HG03521 (cell line): ENCODE measurements around the gene WTAP.
A peak's percentile ranks its signal among the peaks of the same experiment; 100 is the strongest.
"Not testable (repeated sequence)": the region's sequence is repeated elsewhere in the genome, so short reads cannot be mapped to it uniquely, and the experiment has no call there.

ENCODE experiments used
- ATAC-seq: cut with Tn5 transposase; IDR thresholded peaks from one replicate; pipeline ENCODE4 v1.9.1; 2021; ENCODE audit warnings: mild to moderate bottlenecking, moderate library complexity; ENCODE audit not compliant: unreplicated experiment

WTAP gene

DNA sequence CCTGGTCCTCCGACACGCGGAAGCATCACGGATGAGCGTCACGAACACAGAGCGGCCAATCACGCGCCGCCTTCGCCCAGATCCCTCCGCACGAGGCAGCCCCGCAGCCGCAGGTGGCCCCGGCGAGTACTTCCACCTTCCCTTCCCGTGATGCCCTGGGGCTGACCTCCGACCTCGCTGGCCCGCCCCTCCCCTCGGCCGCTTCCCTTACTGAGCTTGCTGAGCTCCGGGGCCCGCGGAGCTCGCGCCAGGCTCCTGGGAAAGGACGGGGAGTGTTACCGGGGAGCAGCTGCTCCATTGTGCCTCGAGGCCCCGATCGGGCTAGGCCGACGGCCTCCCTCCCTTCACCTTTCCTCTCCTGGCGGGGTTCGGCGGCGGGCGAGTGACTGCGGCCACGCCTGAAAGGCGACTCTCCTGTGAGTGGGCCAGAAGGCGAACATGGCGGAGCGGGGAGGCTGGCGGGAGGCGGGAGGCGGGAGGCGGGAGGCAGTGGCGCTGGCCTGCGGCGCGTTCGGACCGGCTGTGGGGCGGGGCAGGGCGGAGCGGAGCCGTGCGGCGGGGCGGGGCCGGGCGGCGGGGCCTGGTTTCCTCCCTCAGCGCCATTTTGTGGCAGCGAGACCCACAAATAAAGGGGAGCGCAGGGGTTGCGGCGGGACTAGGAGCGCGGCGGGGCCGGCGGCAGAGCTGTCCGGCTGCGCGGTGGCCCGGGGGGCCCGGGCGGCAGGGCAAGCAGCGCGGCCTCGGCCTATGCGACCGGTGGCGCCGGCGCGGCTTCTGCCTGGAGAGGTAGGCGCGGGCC lies at the start of gene WTAP:
WTAP (plus strand) TSS at position 589 of the 799 bp plus-strand sequence. CDS start 8,760 bp downstream, outside the sequence.
- peak; percentile 66 for ATAC-seq

DNA sequence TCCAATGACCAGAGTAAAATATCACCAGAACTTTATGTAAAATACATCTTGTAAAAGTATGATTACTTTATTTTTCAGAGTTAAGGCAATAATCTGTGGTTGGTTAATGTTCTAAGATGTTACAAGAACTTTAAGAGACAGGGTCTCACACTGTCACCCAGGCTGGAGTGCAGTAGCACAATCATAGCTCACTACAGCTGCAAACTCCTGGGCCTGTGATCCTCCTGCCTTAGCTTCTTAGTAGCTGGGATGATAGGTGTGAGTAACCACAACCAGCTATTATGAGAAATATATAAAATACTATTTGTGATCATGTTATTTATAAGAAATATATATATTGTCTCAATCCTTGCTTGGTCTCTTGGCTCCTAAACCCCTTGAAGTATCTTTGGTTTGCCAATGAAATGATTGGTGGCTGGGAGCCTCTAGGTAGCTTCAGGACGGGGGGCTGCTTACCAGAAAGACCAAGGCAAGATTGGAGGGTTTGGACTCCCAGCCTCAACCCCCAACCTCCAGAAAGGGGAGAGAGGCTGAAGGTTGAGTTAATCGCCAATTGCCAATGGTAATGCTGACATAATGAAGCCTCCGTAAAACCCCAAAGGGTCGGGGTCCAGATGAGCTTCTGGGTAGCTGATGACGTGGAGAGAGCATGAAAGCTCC lies 49.7 kb upstream of the WTAP start:
- ATAC-seq: no peak

- ATAC-seq: no peak
These were observed 48.7 kb upstream of the WTAP start for GRCh38 chr6:159678574-159678973.

GRCh38 chr6:159679091-159680077 lies 47.9 kb upstream of the WTAP start:
- ATAC-seq: no peak

DNA sequence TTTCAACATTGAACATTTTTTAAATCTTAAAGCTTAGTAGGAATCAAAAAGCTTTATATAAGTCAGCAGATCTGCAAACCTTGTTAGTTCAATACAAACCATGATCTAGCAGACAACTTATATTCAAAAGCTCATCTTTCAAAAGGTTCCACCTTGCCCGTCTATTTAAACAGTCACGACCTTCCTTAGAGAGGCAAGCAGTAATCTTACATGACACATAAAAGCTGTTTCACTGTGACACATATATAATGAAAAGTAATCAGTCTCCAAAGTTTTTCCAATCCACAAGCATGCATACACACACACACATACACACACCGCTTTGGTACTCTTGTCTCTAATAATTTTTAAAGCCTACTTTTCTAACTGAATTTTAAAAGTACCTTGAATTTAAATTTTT lies 47.2 kb upstream of the WTAP start:
- ATAC-seq: no peak

DNA sequence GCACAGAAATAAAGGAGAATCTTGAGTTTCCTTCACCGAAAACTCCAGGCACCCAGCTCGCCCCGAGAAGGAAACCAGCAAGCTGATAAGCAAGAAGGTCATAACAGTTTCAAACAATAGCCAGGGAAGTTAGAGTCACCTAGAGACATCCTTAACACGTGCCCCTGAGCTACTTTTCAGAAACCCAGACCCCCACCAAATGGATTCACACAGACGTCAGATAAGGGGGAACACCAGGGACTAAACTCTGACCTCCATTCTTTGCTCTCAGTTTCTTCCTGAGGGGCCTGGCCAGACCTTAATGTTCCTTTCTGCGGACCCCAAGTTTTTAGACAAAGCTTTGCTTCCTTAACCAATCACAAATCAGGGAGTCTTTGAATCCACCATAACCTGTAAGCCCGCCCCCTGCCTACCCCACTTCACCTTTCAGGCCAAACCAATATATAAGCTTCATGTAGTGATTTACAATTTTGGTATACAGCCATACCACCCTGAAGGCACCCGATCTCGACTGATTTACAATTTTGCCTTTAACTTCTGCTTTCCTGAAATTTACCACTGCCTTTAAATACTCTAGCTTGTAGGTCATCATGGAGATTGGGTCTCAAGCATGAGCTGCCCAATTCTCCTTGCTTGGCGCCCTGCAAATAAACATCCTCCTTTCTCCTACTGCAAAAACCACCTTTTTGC lies 46.0 kb upstream of the WTAP start:
- no peak for ATAC-seq

GRCh38 chr6:159682295-159682694 lies 45.0 kb upstream of the WTAP start:
- ATAC-seq: no peak

DNA sequence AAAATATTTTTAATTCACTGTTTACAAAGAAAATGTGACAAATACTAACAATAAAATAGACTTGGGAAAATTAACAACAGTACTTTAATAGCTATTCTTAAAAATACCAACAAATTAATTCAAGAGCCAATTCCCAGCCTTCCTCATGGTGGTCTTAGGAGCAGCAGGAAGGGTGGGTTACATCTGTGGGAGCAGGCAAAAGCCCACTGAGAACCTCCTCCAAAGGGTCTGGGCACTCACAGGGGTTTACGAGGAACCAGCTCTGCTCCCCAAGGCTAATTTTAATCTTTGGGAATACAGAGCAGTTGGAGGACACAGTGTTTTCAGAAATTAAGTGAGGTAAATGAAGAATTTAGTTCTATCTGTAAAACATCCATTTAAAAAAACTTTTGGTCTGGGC lies 44.5 kb upstream of the WTAP start:
- no peak for ATAC-seq

DNA sequence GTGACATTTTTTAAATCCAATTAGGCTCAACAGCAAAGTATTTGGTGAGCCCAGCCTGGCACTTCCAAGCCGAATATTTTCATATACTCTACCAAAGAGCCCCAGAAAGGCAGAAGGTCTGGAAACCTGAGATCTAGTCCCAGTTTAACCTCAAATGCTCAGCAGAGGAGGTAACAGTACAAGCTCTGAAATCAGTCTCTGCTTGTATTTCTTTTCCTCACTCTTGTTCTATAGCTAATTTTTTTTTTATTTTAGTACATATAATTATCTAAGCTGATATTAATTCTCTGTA lies 43.3 kb upstream of the WTAP start:
- ATAC-seq: no peak

DNA sequence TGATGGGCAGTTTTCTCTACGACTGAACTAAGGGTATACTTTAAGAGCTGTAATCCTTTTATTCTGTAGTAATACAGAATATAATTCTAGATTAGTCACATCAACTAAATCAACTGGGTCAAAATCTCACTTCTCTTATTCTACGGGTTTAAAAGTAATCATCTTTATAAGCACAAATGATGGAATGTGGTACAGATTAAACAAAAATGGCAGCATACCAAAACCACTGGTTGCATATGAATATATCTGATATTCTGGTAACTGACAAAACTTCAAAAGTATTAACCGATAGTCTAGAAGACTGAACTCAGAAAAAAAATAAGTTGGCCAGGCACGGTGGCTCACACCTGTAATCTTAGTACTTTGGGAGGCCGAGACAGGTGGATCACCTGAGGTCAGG lies 41.3 kb upstream of the WTAP start:
- ATAC-seq: no peak

- ATAC-seq: no peak
These were observed 40.6 kb upstream of the WTAP start for GRCh38 chr6:159686703-159687102.

DNA sequence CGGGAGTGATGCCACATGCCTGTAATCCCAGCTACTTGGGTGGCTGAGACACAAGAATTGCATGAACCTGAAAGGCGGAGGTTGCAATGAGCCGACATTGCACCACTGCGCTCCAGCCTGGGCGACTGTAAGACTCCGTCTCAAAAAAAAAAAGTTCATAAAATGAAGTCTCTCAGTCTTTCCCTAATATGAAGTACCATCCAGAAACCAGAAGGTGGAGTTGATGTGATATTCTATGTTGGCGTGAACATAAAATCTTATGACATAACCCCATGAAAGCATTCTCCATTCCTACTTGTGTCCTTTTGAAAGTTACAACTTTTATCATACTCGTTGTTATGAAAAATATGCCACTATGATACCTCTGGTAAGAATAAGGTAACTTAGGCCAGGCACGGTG lies 40.0 kb upstream of the WTAP start:
- no peak for ATAC-seq

DNA sequence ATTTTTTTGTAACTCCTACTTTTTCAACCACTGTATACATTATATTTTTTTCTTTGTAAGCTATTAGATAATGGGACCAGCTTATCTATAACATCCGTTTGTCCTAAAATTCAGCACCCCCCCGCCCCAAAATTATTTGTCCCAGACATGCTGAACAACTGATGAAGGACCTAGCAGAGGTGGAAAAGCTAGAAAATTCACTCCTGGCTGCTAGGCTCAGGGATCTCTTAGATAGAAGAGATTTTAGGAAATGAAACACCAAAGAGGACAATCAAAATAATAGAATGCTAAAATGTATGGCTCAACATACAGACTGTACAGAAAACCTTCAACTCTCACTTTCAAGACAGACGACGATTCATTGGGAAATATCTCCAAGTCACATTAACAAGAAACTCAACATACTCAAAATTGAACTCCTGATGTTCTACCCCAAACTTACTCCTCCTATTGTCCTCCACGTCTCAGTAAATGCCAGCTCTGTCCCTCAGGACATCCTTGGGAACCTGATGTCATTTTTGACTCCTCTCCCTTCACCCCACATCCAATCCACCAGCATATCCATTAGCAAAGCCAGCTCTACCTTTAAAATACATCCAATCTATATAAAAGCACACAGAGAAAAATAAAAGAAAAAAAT lies 38.9 kb upstream of the WTAP start:
- ATAC-seq: no peak

DNA sequence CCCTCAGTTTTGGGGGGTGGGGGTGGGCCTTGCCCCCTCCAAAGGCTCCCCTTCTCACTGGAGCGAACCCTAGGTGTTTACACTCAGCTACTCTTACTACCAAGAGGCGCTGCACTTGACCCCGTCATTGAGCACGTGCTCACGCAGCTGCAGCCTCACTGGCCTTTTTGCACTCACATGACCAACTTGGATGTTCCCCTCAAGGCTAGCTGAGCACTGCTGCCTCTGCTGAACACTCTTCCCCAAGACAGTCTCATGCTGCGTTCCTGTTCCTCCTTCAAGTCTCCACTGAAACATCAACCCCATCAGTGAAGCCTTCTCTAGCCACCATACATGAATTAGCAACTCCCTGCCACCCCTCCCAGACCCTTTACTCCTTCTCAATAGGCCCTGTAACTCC lies 38.3 kb upstream of the WTAP start:
- ATAC-seq: no peak

DNA sequence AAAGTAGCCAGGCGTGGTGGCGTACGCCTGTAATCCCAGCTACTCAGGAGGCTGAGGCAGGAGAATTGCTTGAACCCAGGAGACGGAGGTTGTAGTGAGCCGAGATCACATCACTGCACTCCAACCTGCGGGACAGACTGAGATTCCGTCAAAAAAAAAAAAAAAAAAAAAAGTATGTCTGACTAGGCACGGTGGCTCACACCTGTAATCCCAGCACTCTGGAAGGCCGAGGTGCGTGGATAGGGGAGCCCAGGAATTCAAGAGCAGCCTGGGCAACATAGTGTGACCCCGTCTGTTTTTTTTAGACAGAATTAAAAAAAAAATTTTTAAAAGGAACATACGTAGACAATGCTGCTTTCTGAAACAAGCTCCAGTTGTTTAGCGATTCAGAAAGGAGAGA lies 37.2 kb upstream of the WTAP start:
- not testable (repeated sequence) for ATAC-seq

- ATAC-seq: no peak
These were observed 36.0 kb upstream of the WTAP start for GRCh38 chr6:159691133-159691962.

GRCh38 chr6:159691963-159692287 lies 35.4 kb upstream of the WTAP start:
- no peak for ATAC-seq

DNA sequence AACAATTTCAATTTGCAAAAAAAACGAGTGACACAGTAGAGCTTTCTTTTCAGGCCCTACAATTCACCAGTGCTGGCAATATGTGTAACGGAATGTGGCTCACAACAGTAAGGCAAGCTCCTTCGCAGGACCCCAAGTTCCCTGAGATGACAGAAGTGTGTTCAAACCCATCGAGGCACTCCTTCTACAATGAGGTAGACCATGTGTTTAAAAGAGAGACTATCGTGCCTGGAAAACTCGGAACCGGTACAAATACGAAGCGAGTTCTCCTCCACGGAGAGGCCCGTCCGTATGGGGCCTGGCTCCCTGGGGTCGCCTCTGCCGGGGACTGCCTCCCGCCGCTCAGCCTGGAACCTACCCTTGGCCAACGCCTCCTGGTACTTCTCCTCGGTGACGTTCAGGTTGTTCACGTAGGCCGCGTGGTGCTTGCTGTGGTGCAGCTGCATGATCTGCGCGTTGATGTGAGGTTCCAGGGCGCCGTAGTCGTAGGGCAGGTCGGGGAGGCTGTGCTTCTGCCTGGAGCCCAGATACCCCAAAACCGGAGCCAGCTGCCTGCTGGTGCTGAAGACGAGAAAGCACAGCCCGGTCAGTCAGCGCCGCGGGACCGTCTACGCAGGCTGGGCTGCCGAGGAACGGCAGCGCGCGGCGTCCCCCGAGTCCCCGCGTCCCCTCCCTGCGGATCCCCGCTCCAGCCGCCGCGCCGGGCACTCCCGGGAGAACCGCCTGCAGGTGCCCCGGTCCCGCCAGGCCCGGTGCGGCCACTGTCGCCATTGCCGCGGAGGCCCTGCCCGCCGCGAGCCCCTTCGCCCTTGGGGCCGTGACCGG lies 34.8 kb upstream of the WTAP start:
- ATAC-seq: peak; percentile 32
